K562 (cell line): ENCODE measurements around the gene KCNAB1. TPM values are rescaled to one million over a fixed set of nuclear protein-coding genes. Genes with fewer than 3 reads are reported as not detected.

Experiments used
- ATAC-seq: fragments of 200-7000 bp; cut with Tn5 transposase; 3 replicates; pipeline ENCODE4 v1.9.1; 2020; ENCODE audit warnings: moderate library complexity
- BruUV-seq: library from RNA; stranded (reverse); fragments of 400-500 nt; replicated peaks from 2 replicates; lab custom pipeline; 2021; lab: Mats Ljungman, UMichigan
- CTCF ChIA-PET: fragments of 300-600 bp; formaldehyde crosslinking; extraction: SDS; loops from one replicate; lab custom pipeline; 2021; ENCODE audit warnings: low intra/inter-chr PET ratio; lab: Yijun Ruan, JAX
- POLR2A ChIA-PET: fragments of 300-600, 350-650 bp; sonication (Branson Sonifier 250); formaldehyde crosslinking; extraction: SDS; loops from one replicate; lab custom pipeline; 2021; ENCODE audit warnings: antibody characterized with exemption, inconsistent platforms; lab: Yijun Ruan, JAX
- DNase-seq, 4 experiments: peaks; one replicate each; pipeline versions ENCODE4 v3.0.0 to v3.0.0-alpha.2; 2011 to 2018; ENCODE audit warnings: low spot score in 3 of 4, mixed read lengths in 3 of 4; ENCODE audit errors: extremely low read depth in 1 of 4
- FAIRE-seq: peaks from 2 replicates; lab custom pipeline; 2011; peaks lifted over from hg19 to GRCh38; lab: Jason Lieb, UNC
- H2AFZ ChIP-seq: 2 replicates; pipeline ENCODE4 v1.6.0; 2011; ENCODE audit warnings: low read depth, low read length, control low read depth, inconsistent platforms
- H3K27ac ChIP-seq: fragments of 200-600 bp; 3 replicates; pipeline ENCODE4 v1.8.0; 2011; ENCODE audit warnings: low read depth, mild to moderate bottlenecking, control low read depth, inconsistent platforms, low read length, moderate library complexity, mixed read lengths; ENCODE audit errors: extremely low read depth
- H3K27me3 ChIP-seq, 2 experiments: fragments of 300-600 bp in 1 of 2; 2 replicates in 1 of 2; 3 replicates in 1 of 2; pipeline versions ENCODE4 v1.6.0 to v1.8.0; 2011; ENCODE audit warnings: inconsistent platforms in 2 of 2, low read length in 2 of 2, mild to moderate bottlenecking in 1 of 2, mixed read lengths in 1 of 2, moderate library complexity in 1 of 2; ENCODE audit not compliant: control insufficient read depth in 2 of 2, insufficient read depth in 2 of 2
- H3K36me3 ChIP-seq: fragments of 300-600 bp; 3 replicates; pipeline ENCODE4 v1.8.0; 2011; ENCODE audit warnings: mild to moderate bottlenecking, low read length, inconsistent platforms; ENCODE audit not compliant: control insufficient read depth, insufficient read depth
- H3K4me1 ChIP-seq, 2 experiments: fragments of 200-600 bp in 1 of 2; replicated peaks in 1 of 2; 2 replicates in 1 of 2; 3 replicates in 1 of 2; pipeline versions ENCODE4 v1.5.1 to v1.8.0; 2011; ENCODE audit warnings: inconsistent platforms in 2 of 2, low read length in 2 of 2, mild to moderate bottlenecking in 1 of 2, mixed read lengths in 1 of 2, moderate library complexity in 1 of 2; ENCODE audit not compliant: control insufficient read depth in 2 of 2, insufficient read depth in 2 of 2
- H3K4me2 ChIP-seq: 2 replicates; pipeline ENCODE4 v1.6.1; 2011; ENCODE audit warnings: low read length, control low read depth, inconsistent platforms, mixed read lengths; ENCODE audit not compliant: insufficient read depth
- H3K4me3 ChIP-seq: fragments of 200-600 bp; sonication (generic), shearing (Covaris generic); 2 replicates; pipeline ENCODE4 v1.5.1; 2016; ENCODE audit warnings: control low read depth, inconsistent platforms
- H3K79me2 ChIP-seq: fragments of 200-600 bp; 3 replicates; pipeline ENCODE4 v1.8.0; 2011; ENCODE audit warnings: low read length, inconsistent platforms; ENCODE audit not compliant: control insufficient read depth, insufficient read depth
- H3K9ac ChIP-seq, 2 experiments: 2 replicates each; pipeline versions ENCODE4 v1.6.0 to v1.6.1; 2011; ENCODE audit warnings: low read depth in 2 of 2, low read length in 2 of 2, control low read depth in 1 of 2, inconsistent platforms in 1 of 2, mild to moderate bottlenecking in 1 of 2, mixed read lengths in 1 of 2; ENCODE audit not compliant: insufficient read depth in 1 of 2
- H3K9me1 ChIP-seq: one replicate; pipeline ENCODE4 v1.6.0; 2011; ENCODE audit warnings: inconsistent platforms, mild to moderate bottlenecking, low read length, moderate library complexity; ENCODE audit not compliant: control insufficient read depth, insufficient read depth
- H3K9me3 ChIP-seq: replicated peaks from 2 replicates; pipeline ENCODE4 v1.5.1; 2011; ENCODE audit warnings: low read depth, low read length, inconsistent platforms; ENCODE audit not compliant: control insufficient read depth, insufficient read depth
- H4K20me1 ChIP-seq: replicated peaks from 2 replicates; pipeline ENCODE4 v1.6.1; 2011; ENCODE audit warnings: low read length, inconsistent platforms, mixed read lengths; ENCODE audit not compliant: control insufficient read depth, insufficient read depth
- BDP1 ChIP-seq: IDR thresholded peaks from 3 replicates; pipeline ENCODE4 v1.6.1; 2011; ENCODE audit not compliant: insufficient read length, insufficient read depth
- CBX8 ChIP-seq: fragments of 200-600 bp; sonication (generic); IDR thresholded peaks from 2 replicates; pipeline ENCODE4 v1.6.1; 2012; ENCODE audit warnings: borderline replicate concordance, mixed run types, low read depth, mild to moderate bottlenecking, moderate library complexity, mixed read lengths, low read length, control low read depth, inconsistent platforms; ENCODE audit not compliant: poor library complexity, severe bottlenecking; ENCODE audit errors: extremely low read depth
- DPF2 ChIP-seq: fragments of 450-650 bp; IDR thresholded peaks from 2 replicates; pipeline ENCODE4 v1.6.1; 2016
- HDAC1 ChIP-seq, 2 experiments: fragments of 450-650 bp; IDR thresholded peaks; 2 replicates each; pipeline ENCODE4 v1.6.1; 2016 to 2017; ENCODE audit warnings: inconsistent platforms in 1 of 2, mild to moderate bottlenecking in 1 of 2, moderate library complexity in 1 of 2
- HMGN3 ChIP-seq: IDR thresholded peaks from 2 replicates; pipeline ENCODE4 v1.6.1; 2011; ENCODE audit warnings: borderline replicate concordance, low read depth, mild to moderate bottlenecking, mixed read lengths, low read length; ENCODE audit not compliant: insufficient read length; ENCODE audit errors: extremely low read depth
- NR2F6 ChIP-seq: fragments of 450-650 bp; formaldehyde crosslinking; IDR thresholded peaks from 2 replicates; pipeline ENCODE4 v1.4.0; 2020; ENCODE audit warnings: mild to moderate bottlenecking
- SRSF7 ChIP-seq: fragments of 200-400 bp; formaldehyde crosslinking; optimal IDR thresholded peaks from 2 replicates; pipeline ENCODE3; 2017; ENCODE audit warnings: mild to moderate bottlenecking, low read depth, low read length
- TCFL5 ChIP-seq: fragments of 250-450 bp; sonication (Bioruptor Pico); conservative IDR thresholded peaks from 2 replicates; pipeline ENCODE4 v1.6.1; 2021; ENCODE audit warnings: mild to moderate bottlenecking, moderate library complexity, matching md5 sums
- TFAM ChIP-seq: fragments of 250-450 bp; sonication (Bioruptor Pico); conservative IDR thresholded peaks from 2 replicates; pipeline ENCODE4 v1.5.0; 2021; ENCODE audit warnings: mild to moderate bottlenecking, moderate library complexity
- THRAP3 ChIP-seq: fragments of 450-650 bp; IDR thresholded peaks from 2 replicates; pipeline ENCODE4 v1.6.1; 2016; ENCODE audit warnings: mild to moderate bottlenecking, inconsistent platforms, borderline replicate concordance
- XRCC5 ChIP-seq: fragments of 200-400 bp; formaldehyde crosslinking; IDR thresholded peaks from 2 replicates; pipeline ENCODE4 v1.6.1; 2017; ENCODE audit warnings: low read depth, mild to moderate bottlenecking, low read length
- in situ Hi-C: fragments of 300-500 bp; cut with MboI; formaldehyde crosslinking; loops from 4 replicates; pipeline ENCODE4 v1.15.0; 2018; ENCODE audit warnings: inconsistent platforms, mixed read lengths
- intact Hi-C: fragments of 100-400 bp; cut with micrococcal nuclease; formaldehyde crosslinking; loops from 2 replicates; pipeline ENCODE4 v1.14.2; 2022
- polyA plus RNA-seq, 8 experiments: library from polyadenylated mRNA; depleted of rRNA in 4 of 8; stranded (reverse) in 5 of 8; unstranded in 3 of 8; fragments of >200 nt; fragmentation: Nextera tagmentation in 2 of 8; fragmentation: Illumina TruSeq in 1 of 8; extraction: Ambion mirVana in 2 of 8; extraction: Trizol in 1 of 8; gene quantifications; 2 replicates each; pipeline versions ENCODE4 v1.2.1 to v1.2.3, GENCODE V29; 2011 to 2014; ENCODE audit warnings: inconsistent platforms in 1 of 8, missing spikeins in 1 of 8
- total RNA-seq, 7 experiments: library from RNA; depleted of rRNA in 6 of 7; stranded (reverse); fragments of >200 nt in 6 of 7; fragmentation: Illumina TruSeq in 2 of 7; extraction: Trizol in 2 of 7; gene quantifications; 2 replicates each; pipeline versions ENCODE4 v1.2.1 to v1.2.3, GENCODE V29; 2011 to 2021; ENCODE audit warnings: low replicate concordance in 1 of 7
- TF ChIP-seq, protein P1 (sequence below): fragments of 450-650 bp; IDR thresholded peaks from 2 replicates; pipeline ENCODE4 v1.6.1; 2017; ENCODE audit warnings: antibody characterized with exemption
- TF ChIP-seq, protein P2 (sequence below): fragments of 250-450 bp; sonication (Bioruptor Pico); IDR thresholded peaks from 2 replicates; pipeline ENCODE4 v1.5.1; 2021; ENCODE audit warnings: mild to moderate bottlenecking
- TF ChIP-seq, protein P3 (sequence below): fragments of 450-650 bp; formaldehyde crosslinking; IDR thresholded peaks from 2 replicates; pipeline ENCODE4 v1.4.0; 2020; ENCODE audit warnings: mild to moderate bottlenecking, mixed read lengths

Gene KCNAB1
- total and polyA plus RNA-seq, 9 of the 15 experiments (the other 6 are each of a cell fraction or from before 2014, with no cell fraction given): 0.14 to 1.2 (median 0.51) TPM

GRCh38 chr3:156424758-156425157 lies 304.4 kb downstream of the KCNAB1 start:
- peaks cover 4 to 5% of the 10 kb centered on the region in 2 experiments; a peak in 4 of 5 replicates for H3K27me3 ChIP-seq
- no peaks in the 10 kb centered on the region for H3K4me1 ChIP-seq
- H3K4me3 ChIP-seq: no peak overlapping the region
- BruUV-seq: no TSS peak
- no peak overlapping the region for H3K27ac ChIP-seq
- ATAC-seq (no peak), DNase-seq (no peak), FAIRE-seq (no peak)
- in situ Hi-C loops: no loop called here
- H2AFZ ChIP-seq: no peak overlapping the region
- no peak overlapping the region for H3K9ac ChIP-seq
- intact Hi-C loops: no loop called here
- no peak overlapping the region for H3K4me2 ChIP-seq
- TF ChIP-seq HMGN3 (no peak), THRAP3 (no peak), HDAC1 (IDR thresholded peaks at IDR 0.05) (no peak), TCFL5 (CRISPR knock-in tag) (no peak), CBX8 (no peak), XRCC5 (no peak), DPF2 (no peak), SRSF7 (no peak), TFAM (CRISPR knock-in tag) (no peak), NR2F6 (no peak), BDP1 (no peak)
- TF ChIP-seq, protein P1, sequence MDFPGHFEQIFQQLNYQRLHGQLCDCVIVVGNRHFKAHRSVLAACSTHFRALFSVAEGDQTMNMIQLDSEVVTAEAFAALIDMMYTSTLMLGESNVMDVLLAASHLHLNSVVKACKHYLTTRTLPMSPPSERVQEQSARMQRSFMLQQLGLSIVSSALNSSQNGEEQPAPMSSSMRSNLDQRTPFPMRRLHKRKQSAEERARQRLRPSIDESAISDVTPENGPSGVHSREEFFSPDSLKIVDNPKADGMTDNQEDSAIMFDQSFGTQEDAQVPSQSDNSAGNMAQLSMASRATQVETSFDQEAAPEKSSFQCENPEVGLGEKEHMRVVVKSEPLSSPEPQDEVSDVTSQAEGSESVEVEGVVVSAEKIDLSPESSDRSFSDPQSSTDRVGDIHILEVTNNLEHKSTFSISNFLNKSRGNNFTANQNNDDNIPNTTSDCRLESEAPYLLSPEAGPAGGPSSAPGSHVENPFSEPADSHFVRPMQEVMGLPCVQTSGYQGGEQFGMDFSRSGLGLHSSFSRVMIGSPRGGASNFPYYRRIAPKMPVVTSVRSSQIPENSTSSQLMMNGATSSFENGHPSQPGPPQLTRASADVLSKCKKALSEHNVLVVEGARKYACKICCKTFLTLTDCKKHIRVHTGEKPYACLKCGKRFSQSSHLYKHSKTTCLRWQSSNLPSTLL: no peak
- TF ChIP-seq, protein P2, sequence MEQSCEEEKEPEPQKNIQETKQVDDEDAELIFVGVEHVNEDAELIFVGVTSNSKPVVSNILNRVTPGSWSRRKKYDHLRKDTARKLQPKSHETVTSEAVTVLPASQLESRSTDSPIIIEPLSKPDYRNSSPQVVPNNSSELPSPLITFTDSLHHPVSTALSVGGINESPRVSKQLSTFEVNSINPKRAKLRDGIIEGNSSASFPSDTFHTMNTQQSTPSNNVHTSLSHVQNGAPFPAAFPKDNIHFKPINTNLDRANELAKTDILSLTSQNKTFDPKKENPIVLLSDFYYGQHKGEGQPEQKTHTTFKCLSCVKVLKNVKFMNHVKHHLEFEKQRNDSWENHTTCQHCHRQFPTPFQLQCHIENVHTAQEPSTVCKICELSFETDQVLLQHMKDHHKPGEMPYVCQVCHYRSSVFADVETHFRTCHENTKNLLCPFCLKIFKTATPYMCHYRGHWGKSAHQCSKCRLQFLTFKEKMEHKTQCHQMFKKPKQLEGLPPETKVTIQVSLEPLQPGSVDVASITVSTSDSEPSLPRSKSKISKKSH (CRISPR knock-in tag): no peak
- TF ChIP-seq, protein P3, sequence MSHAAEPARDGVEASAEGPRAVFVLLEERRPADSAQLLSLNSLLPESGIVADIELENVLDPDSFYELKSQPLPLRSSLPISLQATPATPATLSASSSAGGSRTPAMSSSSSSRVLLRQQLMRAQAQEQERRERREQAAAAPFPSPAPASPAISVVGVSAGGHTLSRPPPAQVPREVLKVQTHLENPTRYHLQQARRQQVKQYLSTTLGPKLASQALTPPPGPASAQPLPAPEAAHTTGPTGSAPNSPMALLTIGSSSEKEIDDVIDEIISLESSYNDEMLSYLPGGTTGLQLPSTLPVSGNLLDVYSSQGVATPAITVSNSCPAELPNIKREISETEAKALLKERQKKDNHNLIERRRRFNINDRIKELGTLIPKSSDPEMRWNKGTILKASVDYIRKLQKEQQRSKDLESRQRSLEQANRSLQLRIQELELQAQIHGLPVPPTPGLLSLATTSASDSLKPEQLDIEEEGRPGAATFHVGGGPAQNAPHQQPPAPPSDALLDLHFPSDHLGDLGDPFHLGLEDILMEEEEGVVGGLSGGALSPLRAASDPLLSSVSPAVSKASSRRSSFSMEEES (CRISPR knock-in tag): no peak
- no peaks in the 10 kb centered on the region for H3K79me2 ChIP-seq
- ChIA-PET CTCF (no interaction called here), POLR2A (interaction anchor here (0.6 kb wide), 1 partner anchor 538 kb away, joined by 3 read pairs; no protein-coding TSS in a partner anchor)
- no peaks in the 10 kb centered on the region for H4K20me1 ChIP-seq
- no peaks in the 10 kb centered on the region for H3K36me3 ChIP-seq
- H3K9me3 ChIP-seq: no peaks in the 10 kb centered on the region
- no peaks in the 10 kb centered on the region for H3K9me1 ChIP-seq
